Measurements from ENCODE around the gene ETAA1. TPM values are rescaled to one million over a fixed set of nuclear protein-coding genes. Genes with fewer than 3 reads are reported as not detected.

The ETAA1 gene
- total RNA-seq, 4 donors from 2014 or later: 11.5 to 26.8 (median 16.9) TPM

DNA sequence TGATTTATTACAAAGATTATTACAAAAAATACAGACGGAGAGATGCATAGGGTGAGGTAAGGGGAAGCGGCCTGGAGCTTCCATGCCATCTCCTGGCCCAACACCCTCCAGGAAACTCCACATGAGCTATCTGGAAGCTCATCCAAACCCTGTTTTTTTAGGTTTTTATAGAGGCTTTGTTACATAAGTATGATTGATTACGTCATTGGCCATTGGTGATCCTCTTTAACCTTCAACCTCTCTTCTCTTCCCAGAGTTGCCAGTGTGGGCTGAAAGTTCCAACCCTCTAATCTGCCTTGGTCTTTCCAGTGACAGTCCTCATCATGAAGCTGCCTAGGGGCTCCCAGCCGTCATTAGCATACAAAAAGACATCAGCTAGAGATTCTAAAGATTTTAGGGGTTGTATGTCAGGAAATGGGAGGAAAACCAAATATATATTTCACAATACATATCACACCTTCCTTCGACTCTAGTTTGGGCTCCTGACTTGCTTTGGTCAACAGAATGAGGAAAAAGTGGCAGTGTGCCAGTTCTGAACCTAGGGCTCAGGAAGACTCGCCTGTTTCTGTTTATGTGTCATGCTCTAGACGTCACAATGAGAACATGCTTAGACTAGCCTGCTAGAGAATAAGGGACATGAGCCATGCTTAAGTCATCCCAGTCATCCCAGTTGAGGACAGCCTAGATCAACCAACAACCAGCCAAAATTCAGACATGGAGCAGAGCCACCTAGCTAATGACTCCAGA is 54.1 kb downstream of the ETAA1 start:
- no peak for DNase-seq (ENCODE audit: low spot score in 2 of 2)
- no peak for TF ChIP-seq POLR2AphosphoS5 (IDR thresholded peaks at IDR 0.05)
- TF ChIP-seq EP300 (IDR thresholded peaks at IDR 0.05): no peak
- TF ChIP-seq, protein P1, sequence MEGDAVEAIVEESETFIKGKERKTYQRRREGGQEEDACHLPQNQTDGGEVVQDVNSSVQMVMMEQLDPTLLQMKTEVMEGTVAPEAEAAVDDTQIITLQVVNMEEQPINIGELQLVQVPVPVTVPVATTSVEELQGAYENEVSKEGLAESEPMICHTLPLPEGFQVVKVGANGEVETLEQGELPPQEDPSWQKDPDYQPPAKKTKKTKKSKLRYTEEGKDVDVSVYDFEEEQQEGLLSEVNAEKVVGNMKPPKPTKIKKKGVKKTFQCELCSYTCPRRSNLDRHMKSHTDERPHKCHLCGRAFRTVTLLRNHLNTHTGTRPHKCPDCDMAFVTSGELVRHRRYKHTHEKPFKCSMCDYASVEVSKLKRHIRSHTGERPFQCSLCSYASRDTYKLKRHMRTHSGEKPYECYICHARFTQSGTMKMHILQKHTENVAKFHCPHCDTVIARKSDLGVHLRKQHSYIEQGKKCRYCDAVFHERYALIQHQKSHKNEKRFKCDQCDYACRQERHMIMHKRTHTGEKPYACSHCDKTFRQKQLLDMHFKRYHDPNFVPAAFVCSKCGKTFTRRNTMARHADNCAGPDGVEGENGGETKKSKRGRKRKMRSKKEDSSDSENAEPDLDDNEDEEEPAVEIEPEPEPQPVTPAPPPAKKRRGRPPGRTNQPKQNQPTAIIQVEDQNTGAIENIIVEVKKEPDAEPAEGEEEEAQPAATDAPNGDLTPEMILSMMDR (IDR thresholded peaks at IDR 0.05): no peak
- no peak for TF ChIP-seq POLR2A (IDR thresholded peaks at IDR 0.05)
- no peak overlapping the region for H3K27ac ChIP-seq
- H3K36me3 ChIP-seq: no peaks in the 10 kb centered on the region
- 65% methylated on average over 7 of the region's 7 CpGs for WGBS
- no peaks in the 10 kb centered on the region for H3K27me3 ChIP-seq
- H3K4me3 ChIP-seq: no peak overlapping the region
- no peaks in the 10 kb centered on the region for H3K9me3 ChIP-seq
- peaks cover 9% of the 10 kb centered on the region for H3K4me1 ChIP-seq

DNA sequence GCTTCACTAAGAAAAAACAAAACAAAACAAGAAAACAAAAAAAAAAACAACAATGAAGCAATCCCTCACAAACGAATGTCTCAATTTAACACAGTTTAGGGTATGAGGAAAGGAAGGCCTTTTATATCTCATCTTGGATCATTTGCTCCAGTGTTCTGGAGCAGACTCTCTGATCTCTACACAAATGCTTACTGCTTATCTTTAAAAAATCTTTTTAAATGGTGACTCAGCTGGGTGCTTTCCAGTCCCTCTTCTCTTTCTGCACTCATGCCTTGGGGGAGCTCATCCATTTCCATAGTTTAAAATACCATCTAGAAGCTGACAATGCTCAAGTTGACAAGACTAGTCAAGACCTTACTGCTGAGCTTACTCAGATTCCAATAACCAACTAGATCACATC is 56.2 kb downstream of the ETAA1 start:
- no peaks in the 10 kb centered on the region for H3K36me3 ChIP-seq
- peaks cover 6% of the 10 kb centered on the region for H3K4me1 ChIP-seq
- TF ChIP-seq, protein P1 (IDR thresholded peaks at IDR 0.05): no peak
- TF ChIP-seq POLR2A (IDR thresholded peaks at IDR 0.05) (no peak), POLR2AphosphoS5 (IDR thresholded peaks at IDR 0.05) (no peak), EP300 (IDR thresholded peaks at IDR 0.05) (no peak)
- WGBS: 48% methylated on average over 1 of the region's 1 CpG
- H3K9me3 ChIP-seq: no peaks in the 10 kb centered on the region
- H3K4me3 ChIP-seq: no peak overlapping the region
- DNase-seq (ENCODE audit: low spot score in 2 of 2): no peak
- H3K27me3 ChIP-seq: no peaks in the 10 kb centered on the region
- H3K27ac ChIP-seq: no peak overlapping the region

- H3K9me3 ChIP-seq: no peaks in the 10 kb centered on the region
- no peaks in the 10 kb centered on the region for H3K36me3 ChIP-seq
- no peak for TF ChIP-seq POLR2A (IDR thresholded peaks at IDR 0.05)
- no peak for TF ChIP-seq EP300 (IDR thresholded peaks at IDR 0.05)
- TF ChIP-seq, protein P1 (IDR thresholded peaks at IDR 0.05): no peak
- TF ChIP-seq POLR2AphosphoS5 (IDR thresholded peaks at IDR 0.05): no peak
- H3K4me3 ChIP-seq: no peak overlapping the region
- WGBS: 85% methylated on average over 4 of the region's 4 CpGs
- no peak overlapping the region for H3K27ac ChIP-seq
- no peaks in the 10 kb centered on the region for H3K27me3 ChIP-seq
- DNase-seq (ENCODE audit: low spot score in 2 of 2): no peak
- peaks cover 3% of the 10 kb centered on the region for H3K4me1 ChIP-seq
Observed at GRCh38 chr2:67455219-67456142, 58.3 kb downstream of the ETAA1 start.

GRCh38 chr2:67456428-67456827 is 59.3 kb downstream of the ETAA1 start:
- H3K27me3 ChIP-seq: no peaks in the 10 kb centered on the region
- H3K36me3 ChIP-seq: no peaks in the 10 kb centered on the region
- WGBS: 38% methylated on average over 2 of the region's 2 CpGs
- no peaks in the 10 kb centered on the region for H3K9me3 ChIP-seq
- TF ChIP-seq EP300 (IDR thresholded peaks at IDR 0.05) (no peak), POLR2AphosphoS5 (IDR thresholded peaks at IDR 0.05) (no peak), POLR2A (IDR thresholded peaks at IDR 0.05) (no peak)
- TF ChIP-seq, protein P1 (IDR thresholded peaks at IDR 0.05): no peak
- H3K4me1 ChIP-seq: peaks cover 3% of the 10 kb centered on the region
- no peak for DNase-seq (ENCODE audit: low spot score in 2 of 2)
- H3K4me3 ChIP-seq: no peak overlapping the region
- no peak overlapping the region for H3K27ac ChIP-seq

DNA sequence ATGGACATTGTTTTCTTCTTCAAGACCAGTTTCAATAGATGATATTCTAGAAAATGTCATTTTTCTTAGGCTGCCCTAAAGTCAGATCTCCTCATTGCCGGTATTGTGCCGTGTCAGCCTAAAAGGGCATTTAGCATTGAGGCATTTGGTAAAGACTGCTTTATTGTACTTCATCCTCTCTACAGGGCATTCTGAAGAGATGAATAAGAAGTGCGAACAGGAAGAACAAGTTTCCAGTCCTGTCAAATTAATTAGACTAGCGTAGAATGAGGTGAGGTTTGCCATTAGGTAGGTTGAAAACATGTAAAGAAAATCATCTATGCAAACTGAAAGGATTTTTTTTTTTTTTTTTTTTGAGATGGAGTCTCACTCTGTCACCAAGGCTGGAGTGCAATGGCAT is 60.6 kb downstream of the ETAA1 start:
- no peak overlapping the region for H3K27ac ChIP-seq
- no peaks in the 10 kb centered on the region for H3K36me3 ChIP-seq
- no peak overlapping the region for H3K4me3 ChIP-seq
- WGBS: 53% methylated on average over 4 of the region's 4 CpGs
- H3K9me3 ChIP-seq: no peaks in the 10 kb centered on the region
- no peak for TF ChIP-seq POLR2AphosphoS5 (IDR thresholded peaks at IDR 0.05)
- TF ChIP-seq EP300 (IDR thresholded peaks at IDR 0.05): no peak
- no peak for TF ChIP-seq POLR2A (IDR thresholded peaks at IDR 0.05)
- TF ChIP-seq, protein P1 (IDR thresholded peaks at IDR 0.05): no peak
- H3K4me1 ChIP-seq: peaks cover 4% of the 10 kb centered on the region
- no peak for DNase-seq (ENCODE audit: low spot score in 2 of 2)
- no peaks in the 10 kb centered on the region for H3K27me3 ChIP-seq

All from suprapubic skin (tissue), 4 donors.